ENCODE measurements around the gene PXDN.

Gene PXDN

GRCh38 chr2:1745171-1746023 is 1.1 kb upstream of the PXDN start:
- TF ChIP-seq CTCF (IDR thresholded peaks at IDR 0.05; ENCODE audit: low read depth, low read length, poor library complexity, severe bottlenecking) (no peak), EZH2phosphoT487 (IDR thresholded peaks at IDR 0.05; ENCODE audit: borderline replicate concordance, low read length) (no peak)
- Histone ChIP-seq H3K27me3 (ENCODE audit: control insufficient read depth, low read length) (no peaks in the 10 kb centered on the region), H3K79me2 (ENCODE audit: control insufficient read depth, low read length) (no peaks in the 10 kb centered on the region), H3K9me2 (replicated peaks; ENCODE audit: control insufficient read depth, low read length) (no peaks in the 10 kb centered on the region), H3K36me3 (ENCODE audit: control insufficient read depth, low read length) (no peaks in the 10 kb centered on the region), H4K20me1 (ENCODE audit: control insufficient read depth, insufficient read depth, low read depth, low read length) (no peaks in the 10 kb centered on the region), H3F3A (ENCODE audit: control insufficient read depth, insufficient read depth) (no peaks in the 10 kb centered on the region), H3K27ac (ENCODE audit: low read depth, low read length) (no peak overlapping the region), H3K4me2 (ENCODE audit: low read length) (no peak overlapping the region), H3K9me3 (ENCODE audit: control insufficient read depth, insufficient read depth, low read length) (peaks cover 15% of the 10 kb centered on the region; the same call in 1 of the 2 replicates), H3K4me1 (ENCODE audit: control insufficient read depth, low read length) (no peaks in the 10 kb centered on the region), H3K4me3 (ENCODE audit: low read length) (no peak overlapping the region)

GRCh38 chr2:1744151-1744445 is 217 bp downstream of the PXDN start:
- H3K9me3 ChIP-seq (ENCODE audit: control insufficient read depth, insufficient read depth, low read length): peaks cover 18% of the 10 kb centered on the region; the same call in 1 of the 2 replicates
- no peaks in the 10 kb centered on the region for H3K4me1 ChIP-seq (ENCODE audit: control insufficient read depth, low read length)
- H3K36me3 ChIP-seq (ENCODE audit: control insufficient read depth, low read length): no peaks in the 10 kb centered on the region
- H3K4me3 ChIP-seq (ENCODE audit: low read length): no peak overlapping the region
- TF ChIP-seq EZH2phosphoT487 (IDR thresholded peaks at IDR 0.05; ENCODE audit: borderline replicate concordance, low read length) (no peak), CTCF (IDR thresholded peaks at IDR 0.05; ENCODE audit: low read depth, low read length, poor library complexity, severe bottlenecking) (no peak)
- H3K79me2 ChIP-seq (ENCODE audit: control insufficient read depth, low read length): no peaks in the 10 kb centered on the region
- H3K4me2 ChIP-seq (ENCODE audit: low read length): no peak overlapping the region
- no peaks in the 10 kb centered on the region for H3K9me2 ChIP-seq (replicated peaks; ENCODE audit: control insufficient read depth, low read length)
- no peaks in the 10 kb centered on the region for H3F3A ChIP-seq (ENCODE audit: control insufficient read depth, insufficient read depth)
- no peaks in the 10 kb centered on the region for H4K20me1 ChIP-seq (ENCODE audit: control insufficient read depth, insufficient read depth, low read depth, low read length)
- H3K27me3 ChIP-seq (ENCODE audit: control insufficient read depth, low read length): no peaks in the 10 kb centered on the region
- H3K27ac ChIP-seq (ENCODE audit: low read depth, low read length): no peak overlapping the region

GRCh38 chr2:1743396-1744150 is 742 bp downstream of the PXDN start:
- Histone ChIP-seq H3K9me2 (replicated peaks; ENCODE audit: control insufficient read depth, low read length) (no peaks in the 10 kb centered on the region), H3K9me3 (ENCODE audit: control insufficient read depth, insufficient read depth, low read length) (peaks cover 23% of the 10 kb centered on the region; the same call in 1 of the 2 replicates), H3K4me1 (ENCODE audit: control insufficient read depth, low read length) (no peaks in the 10 kb centered on the region), H3K27me3 (ENCODE audit: control insufficient read depth, low read length) (no peaks in the 10 kb centered on the region), H3K4me3 (ENCODE audit: low read length) (no peak overlapping the region), H3K27ac (ENCODE audit: low read depth, low read length) (no peak overlapping the region), H3K36me3 (ENCODE audit: control insufficient read depth, low read length) (no peaks in the 10 kb centered on the region), H3K4me2 (ENCODE audit: low read length) (no peak overlapping the region), H3F3A (ENCODE audit: control insufficient read depth, insufficient read depth) (no peaks in the 10 kb centered on the region), H4K20me1 (ENCODE audit: control insufficient read depth, insufficient read depth, low read depth, low read length) (no peaks in the 10 kb centered on the region), H3K79me2 (ENCODE audit: control insufficient read depth, low read length) (no peaks in the 10 kb centered on the region)
- TF ChIP-seq EZH2phosphoT487 (IDR thresholded peaks at IDR 0.05; ENCODE audit: borderline replicate concordance, low read length) (no peak), CTCF (IDR thresholded peaks at IDR 0.05; ENCODE audit: low read depth, low read length, poor library complexity, severe bottlenecking) (no peak)

Data from DOHH2 (cell line).